Measurements from ENCODE around the gene STAC3.
A peak's percentile ranks its signal among the peaks of the same experiment; 100 is the strongest.

The STAC3 gene

DNA sequence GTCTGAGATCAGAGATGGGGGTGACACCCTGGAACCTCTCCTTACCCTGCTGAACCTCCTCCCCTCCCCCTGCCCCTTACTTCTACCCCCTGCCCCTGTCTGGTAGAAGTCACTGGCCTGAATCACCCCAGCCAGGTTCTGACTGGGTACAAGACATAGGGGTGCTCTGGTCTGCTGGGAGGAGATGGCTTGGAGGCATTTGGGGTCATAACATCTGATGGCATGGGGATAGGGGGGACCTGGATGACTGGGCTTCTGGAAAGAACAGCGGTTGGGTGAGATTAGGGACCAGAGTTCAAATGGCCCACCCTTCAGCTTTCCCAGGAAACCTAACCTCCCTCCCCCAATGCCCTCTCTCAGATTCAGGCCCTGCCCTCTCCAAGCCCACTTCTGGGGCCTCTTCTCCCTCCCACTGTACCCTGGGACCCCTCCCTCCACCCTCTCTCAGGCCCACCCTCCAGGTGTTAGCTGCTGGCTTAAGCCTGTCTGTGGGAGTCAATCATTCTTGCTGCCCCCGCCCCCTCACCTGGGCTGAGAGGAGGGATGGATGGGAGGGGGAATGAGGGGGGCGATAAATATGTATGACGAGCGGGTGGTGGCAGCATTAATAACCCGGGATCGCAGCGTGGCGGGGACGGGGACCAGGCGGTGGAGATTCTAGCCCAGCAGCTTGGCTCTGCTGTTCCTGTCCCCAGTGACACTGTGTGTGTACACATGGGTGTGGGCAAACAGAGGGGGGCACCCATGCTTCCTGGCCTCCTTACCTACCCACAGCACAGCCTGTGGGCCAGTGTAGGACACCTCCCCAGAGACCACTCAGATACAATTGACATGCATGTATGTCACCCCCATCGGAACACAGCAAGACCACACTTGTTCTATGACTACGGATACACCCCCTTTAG, 28.4 kb downstream of the STAC3 start:
- DNase-seq, result no peak

DNA sequence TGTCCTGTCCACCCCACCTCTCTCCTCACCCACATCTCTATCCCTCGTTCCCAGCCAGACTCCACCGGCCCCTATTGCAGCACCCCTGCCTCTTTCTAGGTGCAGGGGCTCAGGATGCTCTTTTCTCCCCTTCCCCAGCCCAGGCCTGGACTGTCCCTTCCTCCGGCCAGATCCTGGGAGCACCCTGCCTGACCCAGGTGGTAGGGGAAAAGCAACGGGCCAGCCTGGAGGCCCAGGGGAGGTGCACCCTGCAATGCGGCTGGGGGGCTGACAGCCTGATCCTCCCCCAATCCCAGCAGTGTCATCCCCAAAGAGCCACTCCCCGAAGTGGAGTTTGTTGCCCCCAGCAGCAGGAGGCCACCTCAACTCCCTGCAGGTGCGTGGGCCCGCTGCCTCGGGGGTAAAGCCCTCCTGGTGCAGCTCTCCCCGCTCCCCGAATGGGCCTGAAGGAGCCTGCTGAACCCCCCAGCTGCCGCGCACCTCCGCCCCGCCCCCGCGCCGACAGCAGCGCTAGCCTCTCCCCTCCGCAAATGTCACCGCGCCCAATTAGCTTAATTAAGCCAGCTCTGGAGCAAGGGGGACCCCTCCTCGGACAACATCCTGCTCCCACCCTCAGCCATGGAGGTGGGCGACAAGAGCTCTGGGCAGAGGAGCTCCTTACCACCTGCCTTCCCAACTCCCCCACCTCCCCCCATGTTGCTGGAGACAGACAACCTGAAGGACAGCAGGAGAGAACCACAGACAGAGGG, 29.6 kb downstream of the STAC3 start:
- DNase-seq, result no peak

DNA sequence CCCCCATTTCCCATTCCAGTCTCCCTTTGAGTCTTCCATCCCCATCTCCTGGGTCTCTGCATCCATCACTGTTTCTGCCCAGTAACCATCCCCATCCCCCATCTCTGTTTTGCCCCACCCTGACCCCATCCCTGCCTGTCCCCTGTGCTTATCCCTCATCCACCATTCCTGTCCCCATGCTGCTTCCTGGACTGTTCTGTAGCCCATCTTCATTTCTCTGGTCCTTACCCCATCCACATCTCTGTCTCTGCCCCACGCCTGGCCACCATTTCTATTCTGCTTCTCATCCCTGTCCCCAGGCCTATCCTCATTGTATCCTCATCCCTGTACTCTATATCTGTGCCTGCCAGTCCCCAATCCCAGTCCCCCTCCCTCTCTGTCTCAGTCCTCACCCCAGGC, 30.2 kb downstream of the STAC3 start:
- DNase-seq, result no peak

DNA sequence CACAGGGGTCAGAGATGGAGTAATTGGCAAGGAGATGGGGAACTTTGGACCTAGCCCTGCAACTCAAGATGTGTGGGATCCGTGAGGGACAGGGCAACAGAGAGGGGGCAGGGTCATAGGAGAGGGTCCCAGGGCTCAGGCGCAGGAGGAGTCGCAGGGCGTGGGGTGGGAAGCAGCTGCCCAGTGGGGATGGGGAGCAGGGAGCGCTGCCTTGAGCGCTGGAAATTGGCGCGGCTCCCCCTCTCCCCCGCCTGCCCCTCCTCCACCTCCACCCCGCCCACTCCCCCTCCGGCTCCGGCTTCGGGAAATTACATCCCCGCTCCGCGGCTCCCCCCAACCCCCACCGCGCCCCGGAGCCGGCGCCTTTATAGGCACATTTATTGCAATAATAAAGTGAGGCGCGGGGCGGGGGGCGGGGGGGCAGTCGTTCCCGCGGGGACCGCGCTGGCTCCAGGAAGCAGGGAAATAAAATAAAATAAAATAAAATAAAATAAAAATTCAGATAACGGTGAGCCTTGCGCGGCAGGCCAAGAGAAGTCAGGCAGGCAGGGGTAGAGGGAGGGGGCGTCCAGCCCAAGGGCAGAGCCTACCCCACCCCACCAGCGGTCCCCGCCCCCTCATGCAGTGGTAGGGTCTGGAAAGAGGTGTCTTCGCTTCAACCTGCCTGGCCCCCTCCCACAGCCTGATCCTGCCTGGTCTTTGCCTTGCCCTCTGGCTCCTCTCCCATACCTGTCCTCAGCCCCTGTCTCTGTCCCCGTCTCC, 30.8 kb downstream of the STAC3 start:
- DNase-seq, result no peak

DNA sequence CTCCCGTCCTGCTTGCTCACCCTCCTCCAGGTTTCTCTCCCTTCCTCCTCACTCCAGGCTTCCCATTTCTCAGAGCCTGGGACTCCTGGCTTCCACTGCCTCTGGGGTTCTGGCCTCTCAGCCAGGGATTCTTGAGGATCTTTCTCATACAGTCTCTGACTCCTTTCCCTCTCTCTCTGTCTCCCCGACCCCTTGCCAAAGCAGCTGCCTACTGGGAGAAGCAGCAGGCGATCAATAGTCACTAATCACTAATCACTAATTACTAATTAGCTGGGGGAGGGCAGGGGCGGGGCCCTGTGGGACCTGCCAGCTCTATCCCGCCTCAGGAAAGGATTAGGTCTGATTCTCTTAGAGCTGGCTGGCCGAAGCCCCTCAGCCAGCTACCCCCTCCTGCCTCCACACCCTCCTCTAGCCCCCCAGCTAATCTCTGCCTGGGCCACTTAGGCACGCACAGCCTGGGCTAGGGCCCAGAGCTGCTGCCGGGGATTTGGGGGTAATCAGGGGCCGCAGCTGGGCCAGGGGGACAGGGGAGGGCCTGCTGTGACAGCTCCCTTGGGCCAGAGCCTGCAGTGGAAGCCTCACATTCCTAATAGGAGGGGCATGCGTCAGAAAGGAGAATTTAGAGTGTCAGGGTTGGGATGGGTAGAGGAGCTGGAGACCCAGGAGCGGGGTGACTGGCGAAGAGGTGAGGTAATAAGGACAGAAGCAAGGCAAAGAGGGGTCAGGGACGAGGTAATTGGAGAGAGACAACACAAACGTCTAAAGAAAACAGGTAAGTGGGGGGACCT, 31.6 kb downstream of the STAC3 start:
- DNase-seq, result no peak

DNA sequence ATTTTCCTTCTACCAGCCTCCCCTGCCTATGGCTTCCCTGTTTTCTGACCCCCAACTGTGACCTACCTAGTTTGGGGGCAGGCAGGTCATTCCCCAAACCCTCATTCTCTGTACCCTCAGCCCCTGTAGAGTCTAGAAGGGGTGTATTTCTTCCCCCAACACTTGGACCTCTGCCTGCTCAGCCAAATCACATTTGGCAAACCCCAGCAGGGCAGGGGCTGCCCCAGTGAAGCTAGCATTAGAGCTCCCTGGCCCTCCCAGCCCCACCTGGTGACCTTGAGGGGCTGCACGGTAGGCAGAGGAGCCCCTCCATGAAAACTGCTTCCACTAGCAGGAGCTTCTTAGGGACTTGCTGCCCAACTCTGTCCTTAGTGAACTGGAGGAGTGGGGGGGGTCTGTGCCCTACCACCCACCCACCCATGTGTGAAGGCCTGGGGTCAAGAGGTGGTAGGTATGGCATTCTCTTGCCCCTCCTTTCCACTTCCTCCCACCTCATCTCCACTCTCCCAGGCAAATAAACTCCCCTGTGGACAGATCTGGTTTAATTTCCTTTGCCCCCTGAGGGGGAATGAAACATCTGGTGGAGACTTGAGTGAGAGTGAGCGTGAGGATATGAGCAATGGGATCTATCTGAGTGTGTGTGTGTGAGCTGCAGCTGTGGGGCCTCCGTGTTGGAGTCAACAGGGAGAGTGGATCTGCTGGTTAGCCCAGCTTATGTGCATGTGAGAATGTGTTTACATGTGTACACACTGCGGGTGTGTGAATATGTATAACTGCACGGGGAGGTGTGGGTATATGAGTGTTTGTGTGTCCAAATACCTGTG, 32.7 kb downstream of the STAC3 start:
- DNase-seq, result no peak

DNA sequence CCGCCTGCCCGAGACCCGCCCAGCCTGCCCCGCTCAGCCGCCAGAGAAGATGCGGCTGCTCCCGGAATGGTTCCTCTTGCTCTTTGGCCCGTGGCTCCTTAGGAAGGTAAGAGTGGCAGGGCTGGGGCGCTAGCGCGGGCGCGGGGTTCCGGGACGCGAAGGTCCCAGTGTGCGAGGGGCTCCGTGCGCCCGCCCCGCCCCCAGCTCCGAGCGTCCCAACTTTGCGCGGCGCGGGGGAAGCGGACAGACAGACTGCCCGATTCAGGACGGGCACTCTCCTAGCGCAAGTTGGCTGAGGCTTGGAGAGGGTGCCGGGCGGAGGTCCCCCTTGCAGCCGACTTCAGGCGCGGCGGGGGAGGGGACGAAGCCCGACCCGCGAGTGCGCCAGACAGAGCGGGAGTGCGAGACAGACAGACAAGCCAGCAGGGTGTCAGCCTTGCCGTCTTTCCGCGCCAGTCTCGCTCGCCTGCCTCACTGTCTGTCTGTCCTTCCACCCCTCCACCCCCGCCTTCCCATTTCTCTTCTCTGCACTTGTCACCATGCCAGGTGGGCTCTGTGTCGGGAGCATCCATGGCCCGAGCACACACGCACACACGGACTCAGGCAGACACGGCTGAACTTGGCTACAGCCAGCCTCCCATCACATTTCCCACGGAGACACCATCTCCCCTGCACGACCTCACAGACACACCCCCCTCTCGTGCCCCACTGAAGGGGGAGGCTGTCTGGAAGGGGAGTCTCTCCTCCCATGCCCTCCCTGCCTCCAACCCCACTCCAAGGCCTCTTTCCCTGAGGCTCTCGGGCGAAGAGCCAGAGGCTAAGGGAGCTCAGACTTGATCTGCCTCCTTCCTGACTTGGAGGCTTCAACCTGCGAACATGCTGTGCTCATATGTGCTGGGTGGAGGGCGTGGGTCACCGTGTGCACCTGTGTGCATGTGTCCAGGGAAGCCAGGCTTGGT, 33.8 kb downstream of the STAC3 start:
- DNase-seq, result no peak

DNA sequence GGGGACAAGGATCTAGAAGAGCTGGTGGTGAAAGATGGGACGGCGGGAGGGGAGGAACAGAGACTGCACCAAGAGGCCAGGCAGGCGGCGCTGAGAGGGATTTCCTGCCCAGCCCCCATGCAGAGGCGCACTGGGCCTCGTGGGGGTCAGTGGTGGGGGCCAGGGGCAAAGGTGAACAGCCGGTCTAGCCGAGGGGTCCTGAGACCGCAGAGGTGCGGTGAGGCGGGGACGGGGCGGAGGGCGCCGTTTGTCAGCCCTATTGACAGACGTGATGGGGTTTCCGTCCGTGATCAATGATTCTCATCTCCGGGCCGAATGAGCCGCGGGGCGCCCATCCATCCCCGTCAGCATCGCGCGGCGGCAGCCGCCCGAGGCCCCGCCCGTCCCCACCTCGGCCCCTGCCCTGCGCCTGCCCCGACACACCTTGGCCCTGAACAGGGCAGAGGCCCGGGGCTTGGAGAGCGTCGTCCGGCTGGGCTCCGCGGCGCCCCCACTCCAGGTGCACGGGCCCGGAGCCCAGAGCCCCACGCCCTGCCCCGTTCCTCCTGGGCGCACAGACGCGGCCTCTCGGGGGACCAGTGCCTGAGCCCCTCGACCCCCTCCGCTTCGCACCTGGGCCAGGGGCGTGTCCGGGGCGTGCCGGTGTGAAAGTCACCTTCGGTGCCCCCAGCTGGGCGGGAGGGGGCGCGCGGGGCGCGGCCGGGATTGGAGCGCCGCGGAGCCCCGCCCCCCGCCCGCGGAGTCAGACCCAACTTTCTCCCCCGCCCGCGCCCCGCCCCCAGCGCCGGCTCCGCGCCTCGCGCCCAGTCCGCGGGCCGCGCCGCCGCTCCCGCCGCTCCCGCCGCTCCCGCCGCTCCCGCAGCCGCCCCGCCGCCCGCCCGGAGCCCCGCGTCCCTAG, 34.7 kb downstream of the STAC3 start, which contains the start of gene NXPH4:
TSS of gene NXPH4 (plus strand) at position 781 of the 898 bp plus-strand sequence. CDS start 176 bp downstream, outside the sequence.
- DNase-seq, result no peak

DNA sequence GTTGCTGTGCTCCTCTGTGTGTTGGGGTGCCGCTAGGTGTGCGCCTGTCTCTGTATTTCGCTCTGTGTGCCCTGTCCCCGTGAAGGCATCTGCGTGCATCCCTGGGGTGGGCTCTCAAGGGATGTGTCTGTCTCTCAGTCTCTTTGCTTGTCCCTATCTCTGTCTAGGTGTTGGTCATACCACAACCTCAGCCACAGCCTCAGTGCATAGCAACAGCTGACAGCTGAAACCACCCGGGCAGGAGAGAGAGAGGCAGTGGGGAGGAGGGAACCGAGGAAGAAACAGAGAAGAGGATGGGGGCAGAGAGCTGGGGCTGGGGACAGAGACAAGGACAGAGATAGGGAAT, 35.3 kb downstream of the STAC3 start:
- DNase-seq, result no peak

DNA sequence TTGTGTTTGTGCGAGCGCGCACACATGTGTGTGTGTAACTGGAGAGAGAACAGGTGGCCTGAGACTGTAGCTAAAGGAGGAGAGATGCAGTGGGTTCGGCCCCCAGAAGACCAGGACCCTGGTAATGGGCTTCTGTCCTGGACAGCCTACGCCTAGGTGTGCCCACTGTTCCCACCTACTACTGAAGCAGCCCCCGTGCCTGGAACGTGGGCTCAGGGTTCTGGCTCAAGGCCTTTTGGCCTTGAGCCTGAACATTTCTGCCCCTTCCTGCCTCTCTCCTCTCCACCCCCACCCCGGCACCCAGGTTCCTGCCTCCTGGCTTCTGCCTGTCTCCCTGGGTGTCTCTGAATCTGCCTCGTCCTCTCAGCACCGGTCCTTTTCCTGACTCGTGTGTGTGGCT, 35.9 kb downstream of the STAC3 start:
- no peak for DNase-seq

DNA sequence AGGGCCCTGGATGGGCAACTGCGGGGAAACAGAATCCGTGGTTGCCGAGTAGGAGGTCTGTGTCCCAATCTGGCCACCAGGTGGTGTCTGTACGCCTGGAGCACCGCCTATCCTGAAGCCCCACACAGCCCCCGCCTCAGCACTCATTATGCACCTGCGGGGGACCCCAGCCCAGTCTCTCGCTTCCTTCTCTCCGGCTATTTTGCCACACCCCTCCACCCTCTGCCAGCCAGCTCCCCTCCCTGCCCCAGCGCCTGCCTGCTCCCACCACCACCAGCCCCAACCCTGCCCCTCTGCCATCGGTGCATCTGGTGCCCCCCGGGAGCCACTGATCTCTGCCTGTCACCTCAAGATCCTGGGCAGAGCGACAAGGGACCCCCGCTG, 36.6 kb downstream of the STAC3 start:
- peak; percentile 57 for DNase-seq

DNA sequence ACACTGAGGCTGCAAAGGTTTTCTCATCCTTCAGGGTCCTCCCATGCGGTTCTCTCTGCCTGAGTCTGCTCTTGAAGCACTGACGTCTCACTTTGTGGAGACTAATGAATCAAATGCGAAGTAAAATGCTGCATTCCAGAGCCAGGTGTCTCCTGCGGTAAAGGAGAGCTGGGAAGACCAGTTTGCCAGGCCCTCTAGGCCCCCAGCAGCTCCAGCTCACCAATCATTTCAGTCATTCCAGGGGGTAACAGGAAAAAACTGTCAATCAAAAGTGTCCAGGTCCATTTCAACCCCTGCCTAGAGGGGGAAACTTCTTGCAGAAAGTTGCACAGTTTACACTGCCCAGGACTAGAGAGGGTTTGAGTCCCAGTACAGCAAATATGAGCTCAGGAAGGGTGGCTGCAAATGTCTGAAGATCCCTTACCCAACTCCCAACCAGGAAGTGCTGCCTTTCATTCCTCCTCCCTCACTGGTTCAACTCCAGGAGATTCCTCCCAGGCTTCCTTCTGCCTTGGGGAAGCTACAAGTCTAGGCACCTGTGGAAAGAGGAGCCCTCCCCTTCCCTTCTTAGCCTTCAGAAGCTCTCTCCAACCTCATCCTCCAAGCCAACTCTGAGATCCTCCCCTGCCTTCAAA, 37.1 kb downstream of the STAC3 start:
- no peak for DNase-seq

DNA sequence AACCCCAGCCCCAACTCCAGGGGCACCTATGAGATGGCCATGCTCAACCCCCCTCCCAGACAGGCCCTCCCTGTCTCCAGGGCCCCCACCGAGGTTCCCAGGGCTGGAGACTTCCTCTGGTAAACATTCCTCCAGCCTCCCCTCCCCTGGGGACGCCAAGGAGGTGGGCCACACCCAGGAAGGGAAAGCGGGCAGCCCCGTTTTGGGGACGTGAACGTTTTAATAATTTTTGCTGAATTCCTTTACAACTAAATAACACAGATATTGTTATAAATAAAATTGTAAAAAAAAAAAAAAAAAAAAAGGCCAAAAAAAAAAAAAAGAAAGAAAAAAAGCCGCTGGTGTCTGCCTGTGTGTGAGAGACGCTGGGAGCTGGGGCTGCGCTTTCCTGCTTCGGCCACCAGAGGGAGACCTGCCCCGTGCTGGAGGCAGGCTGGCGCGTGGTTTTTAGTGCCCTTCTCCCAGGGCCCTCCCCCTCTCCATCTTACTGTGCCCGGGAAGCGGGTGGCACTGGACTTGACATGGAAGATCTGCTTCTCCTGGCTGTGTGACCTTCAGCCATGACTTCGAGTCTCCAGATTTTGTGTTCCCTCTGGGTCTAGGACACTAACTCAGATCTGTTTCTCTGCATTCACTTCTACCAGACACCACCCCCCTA, 37.8 kb downstream of the STAC3 start:
- DNase-seq, result peak; percentile 71

DNA sequence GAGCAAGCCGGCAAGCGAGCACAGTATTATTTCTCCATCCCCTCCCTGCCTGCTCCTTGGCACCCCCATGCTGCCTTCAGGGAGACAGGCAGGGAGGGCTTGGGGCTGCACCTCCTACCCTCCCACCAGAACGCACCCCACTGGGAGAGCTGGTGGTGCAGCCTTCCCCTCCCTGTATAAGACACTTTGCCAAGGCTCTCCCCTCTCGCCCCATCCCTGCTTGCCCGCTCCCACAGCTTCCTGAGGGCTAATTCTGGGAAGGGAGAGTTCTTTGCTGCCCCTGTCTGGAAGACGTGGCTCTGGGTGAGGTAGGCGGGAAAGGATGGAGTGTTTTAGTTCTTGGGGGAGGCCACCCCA, 38.3 kb downstream of the STAC3 start:
- no peak for DNase-seq

DNA sequence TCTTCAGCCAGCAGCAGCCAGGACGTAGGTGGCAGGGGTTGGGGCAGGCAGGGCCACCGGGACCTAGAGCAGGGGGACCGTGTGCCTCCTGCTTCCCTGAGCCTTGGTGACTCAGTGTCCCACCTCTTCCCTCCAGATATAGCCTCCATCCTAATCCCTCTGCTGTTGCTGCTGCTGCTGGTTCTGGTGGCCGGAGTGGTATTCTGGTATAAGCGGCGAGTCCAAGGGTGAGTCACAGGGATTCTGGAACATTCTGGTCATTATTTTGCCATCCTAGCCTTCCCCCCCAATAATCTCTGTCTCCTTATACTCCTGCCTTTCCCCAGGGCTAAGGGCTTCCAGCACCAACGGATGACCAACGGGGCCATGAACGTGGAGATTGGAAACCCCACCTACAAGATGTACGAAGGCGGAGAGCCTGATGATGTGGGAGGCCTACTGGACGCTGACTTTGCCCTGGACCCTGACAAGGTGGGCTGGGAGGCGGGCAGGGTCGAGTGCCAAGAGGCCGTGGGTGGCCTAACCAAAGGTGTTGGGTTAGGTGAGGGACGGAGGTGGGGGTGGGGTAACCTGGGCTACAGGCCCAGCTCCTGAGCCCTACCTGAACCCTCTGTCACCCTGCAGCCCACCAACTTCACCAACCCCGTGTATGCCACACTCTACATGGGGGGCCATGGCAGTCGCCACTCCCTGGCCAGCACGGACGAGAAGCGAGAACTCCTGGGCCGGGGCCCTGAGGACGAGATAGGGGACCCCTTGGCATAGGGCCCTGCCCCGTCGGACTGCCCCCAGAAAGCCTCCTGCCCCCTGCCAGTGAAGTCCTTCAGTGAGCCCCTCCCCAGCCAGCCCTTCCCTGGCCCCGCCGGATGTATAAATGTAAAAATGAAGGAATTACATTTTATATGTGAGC, 38.9 kb downstream of the STAC3 start:
- no peak for DNase-seq

DNA sequence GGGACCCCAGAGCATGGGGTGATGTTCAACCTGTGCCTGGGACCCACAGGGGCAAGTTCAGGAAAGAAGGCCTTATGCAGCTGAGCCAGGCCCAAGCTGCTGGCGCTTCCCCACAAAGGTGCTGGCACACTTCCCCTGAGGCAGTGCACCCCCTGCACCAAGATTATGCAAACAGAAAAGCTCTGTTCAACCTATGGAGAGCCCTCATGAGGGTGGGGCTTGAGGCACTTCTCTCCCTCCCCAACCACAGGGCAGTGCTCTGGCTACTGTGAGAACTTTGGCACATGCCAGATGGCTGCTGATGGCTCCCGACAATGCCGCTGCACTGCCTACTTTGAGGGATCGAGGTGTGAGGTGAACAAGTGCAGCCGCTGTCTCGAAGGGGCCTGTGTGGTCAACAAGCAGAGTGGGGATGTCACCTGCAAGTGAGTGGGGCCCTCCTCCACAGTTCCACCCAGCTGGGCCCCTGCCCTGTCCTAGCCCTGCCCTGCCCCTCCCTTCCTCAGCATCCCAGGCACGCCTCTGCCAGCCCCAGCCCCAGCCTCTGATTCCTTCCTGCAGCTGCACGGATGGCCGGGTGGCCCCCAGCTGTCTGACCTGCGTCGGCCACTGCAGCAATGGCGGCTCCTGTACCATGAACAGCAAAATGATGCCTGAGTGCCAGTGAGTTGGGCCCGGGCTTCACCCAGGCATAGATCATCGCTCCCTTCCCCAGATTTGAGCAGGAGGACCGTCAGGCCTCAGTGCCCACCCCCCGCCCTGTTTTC, 39.9 kb downstream of the STAC3 start:
- DNase-seq, result no peak

DNA sequence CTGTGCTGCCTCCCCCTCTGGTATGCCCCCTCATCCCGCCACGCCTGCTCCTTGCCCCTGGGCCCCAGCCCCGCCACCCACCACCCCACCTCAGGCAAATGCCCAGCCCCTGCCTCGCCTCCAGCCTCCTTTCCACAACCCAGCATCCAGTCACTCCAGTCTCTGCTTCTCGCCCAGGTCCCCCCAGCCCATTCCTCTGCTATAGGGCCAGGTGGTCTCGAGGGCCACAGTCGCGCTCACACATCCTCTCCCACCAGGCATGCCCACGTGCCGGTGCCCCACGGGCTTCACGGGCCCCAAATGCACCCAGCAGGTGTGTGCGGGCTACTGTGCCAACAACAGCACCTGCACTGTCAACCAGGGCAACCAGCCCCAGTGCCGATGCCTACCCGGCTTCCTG, 40.5 kb downstream of the STAC3 start:
- no peak for DNase-seq
